Right lobe of liver (tissue), 6 donors: Measurements from ENCODE around the gene PPEF2. TPM values are rescaled to one million over a fixed set of nuclear protein-coding genes. Genes with fewer than 3 reads are reported as not detected.

ENCODE experiments used
- ATAC-seq, 4 donors: fragments of 200-7000 bp; cut with Tn5 transposase; one replicate each; pipeline ENCODE4 v1.9.1; 2020; ENCODE audit warnings: mild to moderate bottlenecking in 4 of 4, moderate library complexity in 4 of 4
- DNase-seq, 3 donors: peaks; one replicate each; pipeline ENCODE4 v3.0.0-alpha.2; 2020
- H3K27ac ChIP-seq, 3 donors: fragments of 200-600 bp; one replicate each; pipeline ENCODE4 v1.8.0; 2022
- H3K27me3 ChIP-seq, 2 donors: fragments of 200-600 bp; one replicate each; pipeline ENCODE4 v1.8.0; 2022
- H3K36me3 ChIP-seq, 4 donors: fragments of 200-600 bp; sonication (generic) in 1 of 4; one replicate each; pipeline versions ENCODE4 v1.5.1 to v1.8.0; 2017 to 2022; ENCODE audit warnings: control low read depth in 1 of 4
- H3K4me1 ChIP-seq, 4 donors: fragments of 200-600 bp; sonication (generic) in 1 of 4; one replicate each; pipeline versions ENCODE4 v1.5.1 to v1.8.0; 2017 to 2022; ENCODE audit warnings: control low read depth in 1 of 4
- H3K4me3 ChIP-seq, 3 donors: fragments of 200-600 bp; one replicate each; pipeline ENCODE4 v1.8.0; 2022
- H3K9me3 ChIP-seq, 4 donors: fragments of 200-600 bp; sonication (generic) in 1 of 4; one replicate each; pipeline versions ENCODE4 v1.5.1 to v1.8.0; 2017 to 2022; ENCODE audit warnings: control low read depth in 1 of 4
- POLR2A ChIP-seq: fragments of 450-650 bp; IDR thresholded peaks from one replicate; pipeline ENCODE4 v1.6.1; 2017; ENCODE audit warnings: antibody characterized with exemption, mild to moderate bottlenecking
- WGBS: methylation state at CpG from one replicate; pipeline ENCODE4 v1.1.6; 2018; ENCODE audit warnings: low coverage, low lambda C conversion rate; ENCODE audit not compliant: insufficient coverage; ENCODE audit errors: missing lambda C conversion rate; 5-methylcytosine and 5-hydroxymethylcytosine counted together
- intact Hi-C, 2 donors: fragments of 100-400 bp; cut with DNase I; formaldehyde crosslinking; loops; one replicate each; pipeline versions ENCODE4 v1.11.2 to v1.14.1; 2022
- total RNA-seq, 6 experiments: library from RNA; depleted of rRNA in 2 of 6; stranded (reverse); fragments of >200 nt in 2 of 6; fragmentation: NEBNext Ultra II Directional in 3 of 6; extraction: Animal tissue kit (Norgen Biotek cat#: 25700) in 3 of 6; gene quantifications; one replicate each; pipeline versions ENCODE4 v1.1.0 to v1.2.4, GENCODE V29; 2016 to 2023
- TF ChIP-seq, protein P1 (sequence below), 4 donors: fragments of 200-600 bp in 3 of 4; fragments of 450-650 bp in 1 of 4; IDR thresholded peaks; one replicate each; pipeline versions ENCODE4 v1.5.1 to v1.8.0; 2016 to 2022; ENCODE audit warnings: antibody characterized with exemption in 4 of 4, mild to moderate bottlenecking in 2 of 4
- donor health status: DM: no; HTN: yes; CAD: no.
- donor health status: DM: no; HTN: no; CAD: no.
- donor health status: DM: no; HTN: no; CAD: no.
- donor health status: DM: no; HTN: yes; CAD: no.
- donor health status: DM: no; HTN: yes; CAD: no.

Gene PPEF2
- total RNA-seq, 6 experiments from 2014 or later, result not detected

GRCh38 chr4:75922588-75922987 is 20.3 kb upstream of the PPEF2 start:
- DNase-seq, result no peak
- WGBS, result 24% methylated on average over 1 of the region's 1 CpG
- no peak for TF ChIP-seq POLR2A
- TF ChIP-seq, protein P1, sequence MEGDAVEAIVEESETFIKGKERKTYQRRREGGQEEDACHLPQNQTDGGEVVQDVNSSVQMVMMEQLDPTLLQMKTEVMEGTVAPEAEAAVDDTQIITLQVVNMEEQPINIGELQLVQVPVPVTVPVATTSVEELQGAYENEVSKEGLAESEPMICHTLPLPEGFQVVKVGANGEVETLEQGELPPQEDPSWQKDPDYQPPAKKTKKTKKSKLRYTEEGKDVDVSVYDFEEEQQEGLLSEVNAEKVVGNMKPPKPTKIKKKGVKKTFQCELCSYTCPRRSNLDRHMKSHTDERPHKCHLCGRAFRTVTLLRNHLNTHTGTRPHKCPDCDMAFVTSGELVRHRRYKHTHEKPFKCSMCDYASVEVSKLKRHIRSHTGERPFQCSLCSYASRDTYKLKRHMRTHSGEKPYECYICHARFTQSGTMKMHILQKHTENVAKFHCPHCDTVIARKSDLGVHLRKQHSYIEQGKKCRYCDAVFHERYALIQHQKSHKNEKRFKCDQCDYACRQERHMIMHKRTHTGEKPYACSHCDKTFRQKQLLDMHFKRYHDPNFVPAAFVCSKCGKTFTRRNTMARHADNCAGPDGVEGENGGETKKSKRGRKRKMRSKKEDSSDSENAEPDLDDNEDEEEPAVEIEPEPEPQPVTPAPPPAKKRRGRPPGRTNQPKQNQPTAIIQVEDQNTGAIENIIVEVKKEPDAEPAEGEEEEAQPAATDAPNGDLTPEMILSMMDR (IDR thresholded peaks at IDR 0.05), result no peak
- no peak overlapping the region for H3K4me3 ChIP-seq
- peaks cover 0 to 5% (median 0%) of the 10 kb centered on the region in 4 donors for H3K36me3 ChIP-seq
- peak overlapping the region in 2 of 3 donors; percentile 2 to 75 for H3K27ac ChIP-seq
- H3K4me1 ChIP-seq, result peaks cover 0 to 39% (median 20%) of the 10 kb centered on the region in 4 donors
- intact Hi-C loops, result no loop called here
- ATAC-seq, result peak; percentile 73 to 84 (median 80)
- no peaks in the 10 kb centered on the region for H3K9me3 ChIP-seq
- no peaks in the 10 kb centered on the region for H3K27me3 ChIP-seq

DNA sequence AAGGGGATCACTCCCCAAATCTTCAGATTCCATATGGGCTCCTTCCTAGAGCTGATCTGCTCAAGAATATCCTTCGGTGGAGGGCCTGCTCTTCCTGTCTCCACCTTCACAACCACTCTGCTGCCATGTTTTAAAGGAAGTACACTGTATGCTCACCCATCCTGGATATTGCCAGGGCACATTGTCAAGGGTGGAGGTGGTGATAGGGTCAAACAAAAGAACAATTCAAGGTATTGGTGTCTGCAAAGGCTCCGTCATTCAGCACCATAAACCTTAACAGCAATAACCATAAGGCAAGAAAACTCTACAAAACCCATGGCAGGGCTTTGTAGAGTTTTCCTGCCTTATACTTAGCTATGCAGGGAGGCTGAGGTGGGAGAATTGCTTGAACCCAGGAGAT is 19.7 kb upstream of the PPEF2 start:
- Histone ChIP-seq H3K4me1 (peaks cover 0 to 42% (median 20%) of the 10 kb centered on the region in 4 donors), H3K36me3 (peaks cover 0 to 5% (median 0%) of the 10 kb centered on the region in 4 donors), H3K9me3 (no peaks in the 10 kb centered on the region), H3K27ac (peak overlapping the region in 1 of 3 donors; percentile 75), H3K4me3 (no peak overlapping the region), H3K27me3 (no peaks in the 10 kb centered on the region)
- TF ChIP-seq, protein P1 (IDR thresholded peaks at IDR 0.05), result no peak
- TF ChIP-seq POLR2A, result no peak
- WGBS, result no CpG with 5 or more reads among the region's 2 CpGs
- ATAC-seq (no peak), DNase-seq (no peak)
- intact Hi-C loops, result no loop called here

- no peaks in the 10 kb centered on the region for H3K9me3 ChIP-seq
- H3K4me3 ChIP-seq, result no peak overlapping the region
- H3K4me1 ChIP-seq, result peaks cover 0 to 49% (median 20%) of the 10 kb centered on the region in 4 donors
- H3K36me3 ChIP-seq, result peaks cover 0 to 5% (median 0%) of the 10 kb centered on the region in 4 donors
- intact Hi-C loops, result no loop called here
- WGBS, result 69% methylated on average over 2 of the region's 4 CpGs
- H3K27me3 ChIP-seq, result no peaks in the 10 kb centered on the region
- DNase-seq (no peak), ATAC-seq (no peak)
- TF ChIP-seq, protein P1 (IDR thresholded peaks at IDR 0.05), result no peak
- peak overlapping the region in 1 of 3 donors; percentile 38 for H3K27ac ChIP-seq
Measured at GRCh38 chr4:75920327-75920726, 18.1 kb upstream of the PPEF2 start.

GRCh38 chr4:75919920-75920319 is 17.7 kb upstream of the PPEF2 start:
- no peak overlapping the region for H3K4me3 ChIP-seq
- WGBS, result 31% methylated on average over 3 of the region's 3 CpGs
- peaks cover 0 to 49% (median 20%) of the 10 kb centered on the region in 4 donors for H3K4me1 ChIP-seq
- peak overlapping the region in 1 of 3 donors; percentile 38 for H3K27ac ChIP-seq
- peaks cover 0 to 5% (median 0%) of the 10 kb centered on the region in 4 donors for H3K36me3 ChIP-seq
- H3K27me3 ChIP-seq, result no peaks in the 10 kb centered on the region
- TF ChIP-seq POLR2A, result no peak
- TF ChIP-seq, protein P1 (IDR thresholded peaks at IDR 0.05), result no peak
- peak; percentile 58 to 86 (median 80) for DNase-seq
- ATAC-seq, result peak; percentile 72 to 84 (median 76)
- intact Hi-C loops, result loop anchor here in 1 of 2 donors (10.0 kb wide), 1 partner anchor 165 kb away; no protein-coding TSS in a partner anchor
- H3K9me3 ChIP-seq, result no peaks in the 10 kb centered on the region
